Hypothalamus (tissue), 51 donors: ENCODE measurements around the gene METTL15.
"Not testable (repeated sequence)": the region's sequence is repeated elsewhere in the genome, so short reads cannot be mapped to it uniquely, and the experiment has no call there.

ENCODE experiments used
- DNase-seq, 51 donors: peaks; one replicate each; lab custom pipeline; 2025; lab: John Stamatoyannopoulos, UW

The METTL15 gene

GRCh38 chr11:28170759-28171158, 62.6 kb downstream of the METTL15 start:
- no peak for DNase-seq

GRCh38 chr11:28176351-28176750, 68.2 kb downstream of the METTL15 start:
- DNase-seq, result no peak

GRCh38 chr11:28195449-28195848, 87.3 kb downstream of the METTL15 start:
- DNase-seq, result no peak

GRCh38 chr11:28209906-28210305, 101.7 kb downstream of the METTL15 start:
- no peak for DNase-seq

- not testable (repeated sequence) for DNase-seq
These were observed 113.9 kb downstream of the METTL15 start for GRCh38 chr11:28222063-28222462.

- no peak for DNase-seq
These were observed 115.4 kb downstream of the METTL15 start for GRCh38 chr11:28223577-28223976.

- DNase-seq, result no peak
These were observed 115.8 kb downstream of the METTL15 start for GRCh38 chr11:28223994-28224393.

GRCh38 chr11:28227460-28227859, 119.3 kb downstream of the METTL15 start:
- no peak for DNase-seq

- DNase-seq, result no peak
These were observed 120.2 kb downstream of the METTL15 start for GRCh38 chr11:28228196-28228895.

GRCh38 chr11:28231475-28231874, 123.3 kb downstream of the METTL15 start:
- DNase-seq, result no peak

- DNase-seq, result no peak
These were observed 124.5 kb downstream of the METTL15 start for GRCh38 chr11:28232649-28233048.

- DNase-seq, result no peak
These were observed 133.6 kb downstream of the METTL15 start for GRCh38 chr11:28241760-28242159.

GRCh38 chr11:28242596-28242995, 134.4 kb downstream of the METTL15 start:
- no peak for DNase-seq

- no peak for DNase-seq
These were observed 134.9 kb downstream of the METTL15 start for GRCh38 chr11:28243061-28243460.

- DNase-seq, result no peak
These were observed 135.4 kb downstream of the METTL15 start for GRCh38 chr11:28243581-28243980.

GRCh38 chr11:28245131-28245530, 136.9 kb downstream of the METTL15 start:
- no peak for DNase-seq

GRCh38 chr11:28250192-28250591, 142.0 kb downstream of the METTL15 start:
- DNase-seq, result no peak

GRCh38 chr11:28251257-28251656, 143.1 kb downstream of the METTL15 start:
- no peak for DNase-seq

- DNase-seq, result no peak
These were observed 149.6 kb downstream of the METTL15 start for GRCh38 chr11:28257761-28258160.

GRCh38 chr11:28259177-28259843, 151.1 kb downstream of the METTL15 start:
- DNase-seq, result no peak

- DNase-seq, result no peak
These were observed 160.7 kb downstream of the METTL15 start for GRCh38 chr11:28268925-28269324.

GRCh38 chr11:28269586-28269985, 161.4 kb downstream of the METTL15 start:
- DNase-seq, result no peak
